Sigmoid colon (tissue), 7 donors: ENCODE measurements around the gene UTF1. TPM values are rescaled to one million over a fixed set of nuclear protein-coding genes. Genes with fewer than 3 reads are reported as not detected.

Source experiments
- DNase-seq: peaks from one replicate; pipeline ENCODE4 v3.0.0-alpha.2; 2019
- H3K27ac ChIP-seq, 4 donors: fragments of 200-600 bp; sonication (generic); one replicate each; pipeline ENCODE4 v1.5.1; 2016 to 2019; ENCODE audit warnings: mild to moderate bottlenecking in 1 of 4
- H3K27me3 ChIP-seq, 3 donors: fragments of 200-600 bp; sonication (generic); one replicate each; pipeline ENCODE4 v1.5.1; 2019; ENCODE audit warnings: mild to moderate bottlenecking in 1 of 3
- H3K36me3 ChIP-seq, 4 donors: fragments of 200-600 bp; sonication (generic); one replicate each; pipeline ENCODE4 v1.5.1; 2016 to 2019
- H3K4me1 ChIP-seq, 4 donors: fragments of 200-600 bp; sonication (generic); one replicate each; pipeline ENCODE4 v1.5.1; 2017 to 2019
- H3K4me3 ChIP-seq, 4 donors: fragments of 200-600 bp; sonication (generic); one replicate each; pipeline ENCODE4 v1.5.1; 2017 to 2019; ENCODE audit warnings: mild to moderate bottlenecking in 2 of 4, moderate library complexity in 1 of 4
- H3K9me3 ChIP-seq, 4 donors: fragments of 200-600 bp in 3 of 4; sonication (generic) in 3 of 4; one replicate each; pipeline versions ENCODE4 v1.5.1 to v1.6.1; 2013 to 2019
- CTCF ChIP-seq, 4 experiments: fragments of 450-650 bp in 3 of 4; fragments of 200-600 bp in 1 of 4; IDR thresholded peaks; one replicate each; pipeline ENCODE4 v1.5.1; 2016 to 2019; ENCODE audit warnings: antibody characterized with exemption in 4 of 4, mild to moderate bottlenecking in 3 of 4, moderate library complexity in 2 of 4
- EP300 ChIP-seq, 4 donors: sonication (generic); formaldehyde crosslinking; IDR thresholded peaks; one replicate each; pipeline ENCODE4 v1.6.1; 2017; ENCODE audit warnings: antibody characterized with exemption in 4 of 4
- POLR2A ChIP-seq, 2 donors: fragments of 450-650 bp; IDR thresholded peaks; one replicate each; pipeline ENCODE4 v1.6.1; 2016; ENCODE audit warnings: antibody characterized with exemption in 2 of 2, mild to moderate bottlenecking in 2 of 2, moderate library complexity in 2 of 2
- POLR2AphosphoS5 ChIP-seq, 4 donors: sonication (generic); formaldehyde crosslinking; IDR thresholded peaks; one replicate each; pipeline ENCODE4 v1.6.1; 2017; ENCODE audit warnings: antibody characterized with exemption in 4 of 4
- WGBS, 2 donors: extraction: QIAGEN DNeasy Blood & Tissue Kit; methylation state at CpG; one replicate each; pipeline ENCODE4 v1.1.7; 2013; 5-methylcytosine and 5-hydroxymethylcytosine counted together
- intact Hi-C: fragments of 100-400 bp; cut with DNase I; formaldehyde crosslinking; loops from one replicate; pipeline ENCODE4 v1.15.1; 2023
- polyA plus RNA-seq, 3 donors: library from polyadenylated mRNA; stranded (reverse); fragments of 200-250 nt; gene quantifications; one replicate each; pipeline ENCODE4 v1.2.3, GENCODE V29; 2013
- total RNA-seq, 4 donors: library from RNA; depleted of rRNA; stranded (reverse); fragments of >200 nt; gene quantifications; one replicate each; pipeline ENCODE4 v1.1.0, GENCODE V29; 2016
- donor health status: healthy with polysubstance abuse.
- donor health status: Bipolar disorder and iron deficiency.
- donor health status: healthy.

Gene UTF1
- total and polyA plus RNA-seq, 7 donors: not detected

- DNase-seq: no peak
- no peak for TF ChIP-seq CTCF (IDR thresholded peaks at IDR 0.05)
- no peak for TF ChIP-seq EP300 (IDR thresholded peaks at IDR 0.05)
- no peak for TF ChIP-seq POLR2AphosphoS5 (IDR thresholded peaks at IDR 0.05)
- TF ChIP-seq POLR2A (IDR thresholded peaks at IDR 0.05): no peak
- intact Hi-C loops: no loop called here
- H3K4me3 ChIP-seq: no peak overlapping the region
- no peaks in the 10 kb centered on the region for H3K9me3 ChIP-seq
- no peaks in the 10 kb centered on the region for H3K27me3 ChIP-seq
- 74 to 87% methylated on average over 14 of the region's 14 CpGs for whole genome bisulfite sequencing, 2 donors
- H3K27ac ChIP-seq: no peak overlapping the region
- peaks cover 0 to 7% (median 4%) of the 10 kb centered on the region in 4 donors for H3K4me1 ChIP-seq
- H3K36me3 ChIP-seq: no peaks in the 10 kb centered on the region
These were observed 37.3 kb downstream of the UTF1 start for GRCh38 chr10:133267293-133267692.

- Histone ChIP-seq H3K27me3 (no peaks in the 10 kb centered on the region), H3K9me3 (no peaks in the 10 kb centered on the region), H3K4me3 (no peak overlapping the region), H3K27ac (no peak overlapping the region), H3K36me3 (no peaks in the 10 kb centered on the region), H3K4me1 (peaks cover 0 to 1% (median 0%) of the 10 kb centered on the region in 4 donors)
- TF ChIP-seq EP300 (IDR thresholded peaks at IDR 0.05) (no peak), CTCF (IDR thresholded peaks at IDR 0.05) (no peak), POLR2A (IDR thresholded peaks at IDR 0.05) (no peak), POLR2AphosphoS5 (IDR thresholded peaks at IDR 0.05) (no peak)
- 88 to 91% methylated on average over 22 of the region's 22 CpGs for WGBS, 2 donors
- intact Hi-C loops: no loop called here
- no peak for DNase-seq
These were observed 37.8 kb downstream of the UTF1 start for GRCh38 chr10:133267829-133268228.

DNA sequence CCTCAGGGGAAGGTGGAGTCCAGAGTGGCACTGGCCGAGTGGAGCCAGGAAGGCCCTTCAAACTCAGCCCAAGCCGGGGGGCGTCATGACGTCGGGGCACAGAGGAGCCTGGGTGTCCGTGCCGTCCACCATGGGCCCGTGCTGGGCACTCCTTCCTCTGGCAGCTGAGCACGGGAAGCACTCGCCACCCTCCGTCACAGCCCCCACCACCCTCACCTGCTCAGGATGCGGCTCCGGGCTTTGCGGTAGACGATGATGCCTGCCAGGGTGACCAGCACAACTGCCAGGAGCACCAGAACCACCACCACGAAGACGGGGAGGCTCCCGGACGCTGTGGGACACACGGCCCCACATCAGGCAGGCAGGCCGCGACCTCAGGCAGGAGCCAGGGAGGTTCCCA lies 38.5 kb downstream of the UTF1 start:
- no peaks in the 10 kb centered on the region for H3K36me3 ChIP-seq
- no peaks in the 10 kb centered on the region for H3K27me3 ChIP-seq
- no peak for TF ChIP-seq CTCF (IDR thresholded peaks at IDR 0.05)
- TF ChIP-seq POLR2A (IDR thresholded peaks at IDR 0.05): no peak
- no peak for TF ChIP-seq POLR2AphosphoS5 (IDR thresholded peaks at IDR 0.05)
- TF ChIP-seq EP300 (IDR thresholded peaks at IDR 0.05): no peak
- no peak overlapping the region for H3K4me3 ChIP-seq
- intact Hi-C loops: no loop called here
- DNase-seq: no peak
- H3K9me3 ChIP-seq: no peaks in the 10 kb centered on the region
- WGBS, 2 donors: 95% methylated on average over 22 of the region's 22 CpGs
- no peak overlapping the region for H3K27ac ChIP-seq
- H3K4me1 ChIP-seq: no peaks in the 10 kb centered on the region

- Histone ChIP-seq H3K36me3 (no peaks in the 10 kb centered on the region), H3K4me3 (no peak overlapping the region), H3K27me3 (no peaks in the 10 kb centered on the region), H3K27ac (no peak overlapping the region), H3K4me1 (no peaks in the 10 kb centered on the region), H3K9me3 (no peaks in the 10 kb centered on the region)
- DNase-seq: no peak
- 83 to 87% methylated on average over 26 of the region's 26 CpGs for WGBS, 2 donors
- TF ChIP-seq CTCF (IDR thresholded peaks at IDR 0.05) (no peak), POLR2A (IDR thresholded peaks at IDR 0.05) (no peak), EP300 (IDR thresholded peaks at IDR 0.05) (no peak), POLR2AphosphoS5 (IDR thresholded peaks at IDR 0.05) (no peak)
- intact Hi-C loops: no loop called here
These were observed 39.4 kb downstream of the UTF1 start for GRCh38 chr10:133269367-133269766.

DNA sequence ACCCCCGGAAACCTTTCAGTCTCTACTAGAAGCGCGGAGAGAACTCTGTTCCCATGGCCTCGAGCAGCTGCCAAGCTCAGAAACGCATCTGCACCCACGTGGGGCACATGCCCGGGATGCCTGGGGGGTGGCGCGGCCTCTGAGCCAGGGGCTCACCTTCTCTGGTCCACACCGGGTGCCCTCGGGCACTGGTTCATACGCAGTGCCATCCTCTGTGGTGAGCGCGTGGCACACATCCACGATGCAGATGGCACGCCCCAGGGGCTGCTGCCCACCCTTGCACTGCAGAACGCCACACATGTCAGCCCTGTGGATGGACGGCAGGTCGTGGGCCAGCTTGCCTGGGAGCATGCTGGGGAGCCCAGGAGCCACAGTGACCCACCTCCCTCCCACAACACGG lies 40.2 kb downstream of the UTF1 start:
- no peaks in the 10 kb centered on the region for H3K9me3 ChIP-seq

More for the DNA sequence above, 40.2 kb downstream of the UTF1 start:
- no peak for DNase-seq
- H3K4me1 ChIP-seq: no peaks in the 10 kb centered on the region
- no peak for TF ChIP-seq CTCF (IDR thresholded peaks at IDR 0.05)
- TF ChIP-seq EP300 (IDR thresholded peaks at IDR 0.05): no peak
- no peak for TF ChIP-seq POLR2AphosphoS5 (IDR thresholded peaks at IDR 0.05)
- TF ChIP-seq POLR2A (IDR thresholded peaks at IDR 0.05): no peak
- H3K27ac ChIP-seq: no peak overlapping the region
- no peak overlapping the region for H3K4me3 ChIP-seq
- WGBS, 2 donors: 90 to 92% methylated on average over 20 of the region's 20 CpGs
- no peaks in the 10 kb centered on the region for H3K36me3 ChIP-seq
- peaks cover 0 to 4% (median 0%) of the 10 kb centered on the region in 3 donors for H3K27me3 ChIP-seq
- intact Hi-C loops: no loop called here
